ENCODE measurements around the gene GDA. TPM values are rescaled to one million over a fixed set of nuclear protein-coding genes. Genes with fewer than 3 reads are reported as not detected.

The GDA gene
- total and polyA plus RNA-seq, 8 donors, result 0.25 to 7.5 (median 3.5) TPM; not detected in 2

DNA sequence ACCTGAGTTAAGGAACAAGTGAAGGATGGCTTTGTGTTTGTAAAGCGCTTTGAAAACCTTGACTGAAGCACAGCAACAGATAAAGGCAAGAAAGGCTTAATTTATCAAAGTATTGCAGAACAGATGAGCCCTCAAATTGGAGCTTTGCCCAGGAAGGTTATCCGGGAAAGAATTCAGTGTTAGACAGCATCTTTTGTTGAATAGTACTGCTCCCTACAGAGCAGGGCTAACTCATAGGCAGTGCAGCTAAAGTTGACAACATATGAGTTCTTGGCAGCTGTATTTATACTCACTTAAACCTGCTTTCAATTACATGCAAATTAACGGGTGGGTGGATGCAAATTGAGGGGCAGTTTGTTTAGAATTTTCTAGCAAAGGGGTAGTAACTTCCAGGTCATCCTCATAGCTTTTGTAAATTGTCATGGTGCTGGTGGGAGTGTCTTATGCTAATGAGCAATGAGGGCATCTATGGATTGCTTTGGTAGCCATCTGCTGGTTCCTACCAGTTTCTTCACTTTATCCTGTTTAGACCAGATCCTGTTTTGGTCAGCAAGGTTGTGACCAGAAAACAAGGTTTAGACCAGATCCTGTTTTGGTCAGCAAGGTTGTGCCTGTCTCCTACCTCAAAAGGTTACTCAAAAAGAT lies 105.8 kb downstream of the GDA start:
- no peak overlapping the region for H3K27ac ChIP-seq
- no peak for DNase-seq
- H3K9me3 ChIP-seq, result no peaks in the 10 kb centered on the region
- intact Hi-C loops (cut with DNase I; ENCODE audit: low total_unique reads), result no loop called here
- no peak overlapping the region for H3K4me3 ChIP-seq
- no peaks in the 10 kb centered on the region for H3K4me1 ChIP-seq
- no peak for TF ChIP-seq POLR2A (IDR thresholded peaks at IDR 0.05)
- TF ChIP-seq, protein P1, sequence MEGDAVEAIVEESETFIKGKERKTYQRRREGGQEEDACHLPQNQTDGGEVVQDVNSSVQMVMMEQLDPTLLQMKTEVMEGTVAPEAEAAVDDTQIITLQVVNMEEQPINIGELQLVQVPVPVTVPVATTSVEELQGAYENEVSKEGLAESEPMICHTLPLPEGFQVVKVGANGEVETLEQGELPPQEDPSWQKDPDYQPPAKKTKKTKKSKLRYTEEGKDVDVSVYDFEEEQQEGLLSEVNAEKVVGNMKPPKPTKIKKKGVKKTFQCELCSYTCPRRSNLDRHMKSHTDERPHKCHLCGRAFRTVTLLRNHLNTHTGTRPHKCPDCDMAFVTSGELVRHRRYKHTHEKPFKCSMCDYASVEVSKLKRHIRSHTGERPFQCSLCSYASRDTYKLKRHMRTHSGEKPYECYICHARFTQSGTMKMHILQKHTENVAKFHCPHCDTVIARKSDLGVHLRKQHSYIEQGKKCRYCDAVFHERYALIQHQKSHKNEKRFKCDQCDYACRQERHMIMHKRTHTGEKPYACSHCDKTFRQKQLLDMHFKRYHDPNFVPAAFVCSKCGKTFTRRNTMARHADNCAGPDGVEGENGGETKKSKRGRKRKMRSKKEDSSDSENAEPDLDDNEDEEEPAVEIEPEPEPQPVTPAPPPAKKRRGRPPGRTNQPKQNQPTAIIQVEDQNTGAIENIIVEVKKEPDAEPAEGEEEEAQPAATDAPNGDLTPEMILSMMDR (IDR thresholded peaks at IDR 0.05), result no peak
- no peak for TF ChIP-seq POLR2AphosphoS5 (IDR thresholded peaks at IDR 0.05)
- TF ChIP-seq EP300 (IDR thresholded peaks at IDR 0.05), result no peak
- 64 to 69% (median 66%) methylated on average over 3 of the region's 3 CpGs for WGBS, 5 donors
- H3K36me3 ChIP-seq, result no peaks in the 10 kb centered on the region
- peaks cover 0 to 5% (median 0%) of the 10 kb centered on the region in 3 donors for H3K27me3 ChIP-seq

DNA sequence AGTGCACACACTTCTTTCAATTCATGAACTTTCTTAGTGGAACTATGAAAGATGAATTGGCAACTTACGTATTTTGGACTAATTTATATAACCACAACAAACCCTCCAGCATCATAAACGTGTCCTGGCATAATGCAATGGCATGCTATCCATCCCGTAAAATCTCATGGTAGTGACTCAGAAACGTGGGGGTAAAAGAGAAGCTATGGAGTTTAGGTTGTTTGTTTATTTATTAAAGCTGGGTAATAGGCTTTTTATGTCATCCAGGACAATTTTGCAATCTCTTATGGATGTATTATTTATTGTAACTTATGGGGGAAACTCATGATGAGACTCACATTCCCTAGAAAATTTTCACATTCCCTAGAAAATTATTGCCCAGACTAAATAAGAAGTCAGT lies 106.3 kb downstream of the GDA start:
- peaks cover 0 to 5% (median 0%) of the 10 kb centered on the region in 3 donors for H3K27me3 ChIP-seq
- H3K4me3 ChIP-seq, result no peak overlapping the region
- DNase-seq, result no peak
- 70 to 78% (median 75%) methylated on average over 4 of the region's 4 CpGs for WGBS, 5 donors
- H3K4me1 ChIP-seq, result no peaks in the 10 kb centered on the region
- no peak overlapping the region for H3K27ac ChIP-seq
- H3K36me3 ChIP-seq, result no peaks in the 10 kb centered on the region
- TF ChIP-seq EP300 (IDR thresholded peaks at IDR 0.05), result no peak
- TF ChIP-seq, protein P1 (IDR thresholded peaks at IDR 0.05), result no peak
- TF ChIP-seq POLR2A (IDR thresholded peaks at IDR 0.05), result no peak
- TF ChIP-seq POLR2AphosphoS5 (IDR thresholded peaks at IDR 0.05), result no peak
- intact Hi-C loops (cut with DNase I; ENCODE audit: low total_unique reads), result no loop called here
- H3K9me3 ChIP-seq, result no peaks in the 10 kb centered on the region

DNA sequence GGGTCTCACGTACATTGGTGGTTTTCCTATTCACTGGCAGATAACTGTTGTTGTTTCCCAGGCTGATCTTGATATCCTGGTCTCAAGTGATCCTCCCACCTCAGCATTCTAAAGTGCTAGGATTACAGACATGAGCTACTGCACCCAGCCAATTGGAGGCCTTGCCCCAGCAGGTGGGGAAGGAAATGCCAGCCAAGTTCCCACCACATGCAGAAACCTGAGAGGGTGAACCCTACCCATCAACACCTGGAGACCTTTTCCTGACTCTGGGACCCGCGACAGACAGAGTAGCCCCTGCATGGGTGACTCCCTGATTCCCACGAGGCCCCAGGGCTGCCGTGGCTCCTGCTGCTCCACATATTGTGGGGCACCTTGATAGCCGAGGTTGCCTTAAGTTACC lies 107.7 kb downstream of the GDA start:
- Histone ChIP-seq H3K4me1 (no peaks in the 10 kb centered on the region), H3K4me3 (no peak overlapping the region), H3K9me3 (no peaks in the 10 kb centered on the region), H3K36me3 (no peaks in the 10 kb centered on the region), H3K27ac (no peak overlapping the region), H3K27me3 (peaks cover 0 to 5% (median 0%) of the 10 kb centered on the region in 3 donors)
- DNase-seq, result no peak
- intact Hi-C loops (cut with DNase I; ENCODE audit: low total_unique reads), result no loop called here
- TF ChIP-seq, protein P1 (IDR thresholded peaks at IDR 0.05), result no peak
- TF ChIP-seq POLR2AphosphoS5 (IDR thresholded peaks at IDR 0.05) (no peak), POLR2A (IDR thresholded peaks at IDR 0.05) (no peak), EP300 (IDR thresholded peaks at IDR 0.05) (no peak)
- 80 to 93% (median 83%) methylated on average over 4 to 6 of the region's 6 CpGs for WGBS, 5 donors

DNA sequence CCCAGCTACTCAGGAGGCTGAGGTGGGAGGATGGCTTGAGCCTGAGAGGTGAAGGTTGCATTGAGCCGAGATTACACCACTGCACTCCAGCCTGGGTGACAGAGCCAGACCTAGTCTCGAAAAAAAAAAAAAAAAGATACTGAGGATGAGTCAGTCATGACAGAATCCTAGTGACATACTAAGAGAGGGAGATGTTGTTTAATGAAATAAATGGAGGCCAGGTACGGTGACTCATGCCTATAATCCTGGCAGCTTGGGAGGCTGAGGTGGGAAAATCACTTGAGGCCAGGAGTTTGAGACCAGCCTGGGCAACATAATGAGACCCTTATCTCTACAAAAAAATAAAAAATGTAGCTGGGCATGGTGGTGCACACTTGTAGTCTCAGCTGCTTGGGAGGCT lies 108.6 kb downstream of the GDA start:
- Histone ChIP-seq H3K4me1 (no peaks in the 10 kb centered on the region), H3K27me3 (peaks cover 0 to 5% (median 0%) of the 10 kb centered on the region in 3 donors), H3K9me3 (no peaks in the 10 kb centered on the region), H3K4me3 (no peak overlapping the region), H3K27ac (no peak overlapping the region), H3K36me3 (no peaks in the 10 kb centered on the region)
- TF ChIP-seq EP300 (IDR thresholded peaks at IDR 0.05), result no peak
- TF ChIP-seq POLR2AphosphoS5 (IDR thresholded peaks at IDR 0.05), result no peak
- TF ChIP-seq, protein P1 (IDR thresholded peaks at IDR 0.05), result no peak
- TF ChIP-seq POLR2A (IDR thresholded peaks at IDR 0.05), result no peak
- DNase-seq, result no peak
- WGBS, 5 donors, result 71 to 91% (median 86%) methylated on average over 3 of the region's 3 CpGs
- intact Hi-C loops (cut with DNase I; ENCODE audit: low total_unique reads), result no loop called here
